BLaER1 treated with 17β-estradiol and CSF1 and Interleukin-3, amounts not matched to agents 10 nM and 100 nM (cell line): Measurements from ENCODE around the gene GSTA5.

Source experiments
- H3K27ac ChIP-seq, 11 experiments: shearing (Covaris generic); formaldehyde crosslinking; 2 replicates each; pipeline ENCODE4 v1.8.1; 2022
- H3K27me3 ChIP-seq, 11 experiments: shearing (Covaris generic); formaldehyde crosslinking; 2 replicates each; pipeline ENCODE4 v1.8.1; 2022
- H3K36me3 ChIP-seq, 11 experiments: shearing (Covaris generic); formaldehyde crosslinking; 2 replicates each; pipeline ENCODE4 v1.8.1; 2022
- H3K4me1 ChIP-seq, 10 experiments: shearing (Covaris generic); formaldehyde crosslinking; 2 replicates each; pipeline ENCODE4 v1.8.1; 2022
- H3K4me2 ChIP-seq, 11 experiments: shearing (Covaris generic); formaldehyde crosslinking; 2 replicates each; pipeline ENCODE4 v1.8.1; 2022
- H3K4me3 ChIP-seq, 10 experiments: shearing (Covaris generic); formaldehyde crosslinking; 2 replicates each; pipeline ENCODE4 v1.8.1; 2022
- H3K9ac ChIP-seq, 11 experiments: shearing (Covaris generic); formaldehyde crosslinking; 2 replicates each; pipeline ENCODE4 v1.8.1; 2022
- H3K9me3 ChIP-seq, 11 experiments: shearing (Covaris generic); formaldehyde crosslinking; replicated peaks in 1 of 11; 2 replicates each; pipeline ENCODE4 v1.8.1; 2022
- H4K20me1 ChIP-seq, 11 experiments: shearing (Covaris generic); formaldehyde crosslinking; 2 replicates each; pipeline ENCODE4 v1.8.1; 2022
- Cebpa-rat ChIP-seq, 11 experiments: shearing (Covaris generic); IDR thresholded peaks; 2 replicates each; pipeline ENCODE4 v1.8.1; 2022

Gene GSTA5

DNA sequence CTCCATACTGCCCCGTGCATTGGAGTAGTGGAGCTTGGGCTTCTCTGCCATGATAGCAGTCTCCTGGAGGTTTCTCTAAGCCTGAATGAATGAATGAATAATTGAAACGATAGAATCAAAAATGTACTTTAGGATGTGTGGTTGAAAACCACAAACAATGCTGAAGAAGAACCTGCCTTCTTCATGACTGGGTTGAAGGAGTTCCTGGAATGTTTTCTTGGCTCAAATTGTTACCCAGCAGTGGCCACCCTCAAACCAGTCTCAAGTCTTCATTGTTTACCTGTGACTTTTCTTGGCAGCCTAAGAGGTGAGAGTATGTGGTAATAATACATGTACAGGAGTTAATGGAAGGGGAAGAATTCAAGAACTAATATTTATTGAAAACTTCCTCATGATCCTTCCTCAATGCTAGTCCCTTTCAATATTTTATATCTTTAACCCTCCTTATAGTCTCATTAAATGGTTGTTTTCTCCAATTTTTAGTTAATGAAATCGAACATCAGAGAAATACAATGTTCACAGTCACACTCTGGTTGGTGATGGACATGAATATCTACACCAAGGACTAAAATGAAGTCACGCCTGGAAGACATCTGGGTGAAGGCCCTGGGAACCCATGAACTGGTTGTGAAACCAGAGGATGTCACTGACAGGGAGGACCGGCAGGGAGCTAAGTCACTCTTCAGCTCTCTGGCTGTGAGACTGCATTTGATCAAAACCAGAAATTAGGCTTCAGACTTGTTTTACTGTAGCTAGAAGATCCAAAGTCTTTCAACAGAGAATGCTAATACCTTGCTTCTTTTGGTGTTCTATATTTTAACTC is at the start of gene GSTA5:
Gene GSTA5 (minus strand): TSS at position 51 of the 823 bp plus-strand sequence.
- H3K4me3 ChIP-seq, result no peak within 1 kb of the TSS
- no peak for TF ChIP-seq Cebpa-rat (IDR thresholded peaks at IDR 0.05)
- no peaks in the 10 kb centered on the region for H3K27me3 ChIP-seq
- H3K4me2 ChIP-seq, result no peak within 1 kb of the TSS
- H4K20me1 ChIP-seq, result no peaks in the 10 kb centered on the region
- H3K36me3 ChIP-seq, result no peaks in the 10 kb centered on the region
- no peaks in the 10 kb centered on the region for H3K4me1 ChIP-seq
- no peak within 1 kb of the TSS for H3K27ac ChIP-seq
- no peaks in the 10 kb centered on the region for H3K9me3 ChIP-seq
- H3K9ac ChIP-seq, result no peak within 1 kb of the TSS

DNA sequence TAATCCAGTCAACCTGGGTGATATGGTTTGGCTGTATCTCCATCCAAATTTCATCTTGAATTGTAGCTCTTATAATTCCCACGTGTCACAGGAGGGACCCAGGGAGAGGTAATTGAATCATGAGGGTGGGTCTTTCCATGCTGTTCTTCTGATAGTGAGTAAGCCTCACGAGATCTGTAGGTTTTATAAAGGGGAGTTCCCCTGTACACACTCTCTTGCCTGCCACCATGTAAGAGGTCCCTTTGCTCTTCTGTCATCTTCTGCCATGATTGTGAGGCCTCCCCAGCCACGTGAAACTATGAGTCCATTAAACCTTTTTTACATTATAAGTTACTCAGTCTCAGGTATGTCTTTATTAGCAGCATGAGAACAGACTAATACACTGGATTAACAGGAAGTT is 49.4 kb upstream of the GSTA5 start:
- Histone ChIP-seq H3K9me3 (peaks cover 0 to 18% (median 0%) of the 10 kb centered on the region in 11 experiments; a peak in 1 of 22 replicates), H4K20me1 (no peaks in the 10 kb centered on the region), H3K4me1 (no peaks in the 10 kb centered on the region), H3K36me3 (no peaks in the 10 kb centered on the region), H3K4me3 (no peak overlapping the region), H3K4me2 (no peak overlapping the region), H3K9ac (no peak overlapping the region), H3K27ac (no peak overlapping the region), H3K27me3 (no peaks in the 10 kb centered on the region)
- TF ChIP-seq Cebpa-rat (IDR thresholded peaks at IDR 0.05), result no peak

DNA sequence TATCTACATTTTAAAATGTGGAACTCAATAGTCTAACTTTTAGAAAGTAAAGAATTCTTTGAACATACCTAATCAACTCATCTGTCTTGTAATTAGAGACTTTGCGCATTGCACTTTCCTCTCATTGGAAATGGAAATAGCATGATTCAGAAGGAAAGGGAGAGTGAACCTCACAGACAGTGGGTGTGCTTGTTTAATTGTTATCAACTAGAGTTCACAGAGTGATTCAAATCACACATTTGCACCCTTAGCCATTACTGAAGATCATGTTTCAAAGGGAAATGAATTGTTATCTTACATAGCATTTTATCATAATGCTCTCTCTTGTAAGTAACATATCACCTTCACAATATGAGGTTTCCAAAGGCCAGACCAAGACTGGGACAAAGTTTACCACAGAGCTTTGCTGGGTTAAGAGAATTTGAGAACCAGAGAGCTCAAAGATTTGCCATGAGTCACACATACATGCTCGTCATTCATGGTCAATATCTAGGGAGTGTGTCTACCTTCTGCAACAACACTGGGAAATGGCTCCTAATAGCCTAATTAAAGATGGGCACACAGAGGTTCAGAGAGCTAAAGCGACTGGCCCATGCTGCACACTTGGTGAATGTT is 47.4 kb upstream of the GSTA5 start:
- Histone ChIP-seq H3K36me3 (no peaks in the 10 kb centered on the region), H3K27ac (no peak overlapping the region), H3K4me2 (no peak overlapping the region), H4K20me1 (no peaks in the 10 kb centered on the region), H3K27me3 (no peaks in the 10 kb centered on the region), H3K9ac (no peak overlapping the region), H3K4me1 (no peaks in the 10 kb centered on the region), H3K4me3 (no peak overlapping the region), H3K9me3 (peaks cover 0 to 18% (median 0%) of the 10 kb centered on the region in 11 experiments; a peak in 1 of 22 replicates)
- no peak for TF ChIP-seq Cebpa-rat (IDR thresholded peaks at IDR 0.05)

DNA sequence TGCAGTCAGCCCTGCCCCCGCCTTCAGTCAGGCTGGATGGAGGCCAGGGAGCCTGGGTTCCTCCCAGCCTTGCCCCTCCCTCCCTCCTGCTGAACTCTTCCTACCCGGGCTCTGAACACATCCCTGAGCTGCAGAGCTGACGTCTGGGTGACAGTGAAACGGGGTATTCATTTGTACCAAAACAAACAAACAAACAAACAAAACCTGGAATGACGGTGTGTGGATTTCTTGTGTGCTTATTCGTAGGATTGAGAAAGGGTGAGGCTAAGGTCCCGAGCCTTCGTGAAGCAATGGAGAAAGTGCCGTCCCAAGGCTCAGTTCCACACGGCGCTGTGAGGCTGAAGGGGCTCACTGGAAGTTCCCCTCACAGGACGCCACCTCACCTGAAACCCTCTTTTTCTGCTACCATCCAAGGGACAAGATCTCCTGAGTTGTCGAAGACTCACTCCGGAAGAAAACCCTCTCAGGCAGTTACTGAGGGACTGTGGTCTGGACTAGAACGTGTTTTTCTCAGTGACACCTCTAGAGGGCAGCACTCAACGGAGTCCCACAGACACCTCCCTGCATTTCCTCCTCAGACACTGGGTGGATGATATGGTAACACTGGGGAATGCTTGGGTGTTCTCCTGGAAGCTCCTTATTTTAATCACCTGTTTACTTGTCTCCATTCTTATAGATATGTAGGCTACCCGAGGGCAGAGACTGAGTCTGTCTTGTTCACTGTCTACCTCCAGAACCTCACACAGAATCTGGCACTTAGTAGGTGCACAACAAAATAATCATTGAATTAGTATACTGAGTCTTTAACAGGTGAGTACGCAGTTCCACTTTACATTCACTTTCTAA is 41.6 kb upstream of the GSTA5 start:
- no peak overlapping the region for H3K4me3 ChIP-seq

DNA sequence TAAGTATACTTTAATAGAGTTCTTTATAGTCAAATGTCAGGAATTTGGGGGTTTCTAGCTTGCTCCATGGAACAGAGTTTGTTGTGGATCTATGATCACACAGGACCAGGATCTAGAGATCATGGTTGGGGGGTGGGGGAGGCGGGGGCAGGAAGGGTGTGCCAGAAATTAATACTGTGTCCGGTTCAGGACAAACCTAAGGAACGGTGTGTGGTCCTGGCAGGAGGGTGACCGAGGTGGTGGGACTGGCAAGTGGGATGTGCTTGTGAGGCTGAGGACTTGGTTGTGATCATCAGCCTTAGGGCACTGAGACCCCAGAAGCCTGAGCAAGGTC is 41.0 kb upstream of the GSTA5 start:
- H3K4me3 ChIP-seq, result no peak overlapping the region

More for the DNA sequence above, 41.6 kb upstream of the GSTA5 start:
- H4K20me1 ChIP-seq, result no peaks in the 10 kb centered on the region
- no peak overlapping the region for H3K27ac ChIP-seq
- peaks cover 0 to 7% (median 2%) of the 10 kb centered on the region in 10 experiments; a peak in 7 of 20 replicates for H3K4me1 ChIP-seq
- H3K4me2 ChIP-seq, result no peak overlapping the region
- H3K36me3 ChIP-seq, result no peaks in the 10 kb centered on the region
- H3K27me3 ChIP-seq, result peaks cover 0 to 22% (median 0%) of the 10 kb centered on the region in 11 experiments; a peak in 2 of 22 replicates
- no peak overlapping the region for H3K9ac ChIP-seq
- no peak for TF ChIP-seq Cebpa-rat (IDR thresholded peaks at IDR 0.05)
- H3K9me3 ChIP-seq, result no peaks in the 10 kb centered on the region

DNA sequence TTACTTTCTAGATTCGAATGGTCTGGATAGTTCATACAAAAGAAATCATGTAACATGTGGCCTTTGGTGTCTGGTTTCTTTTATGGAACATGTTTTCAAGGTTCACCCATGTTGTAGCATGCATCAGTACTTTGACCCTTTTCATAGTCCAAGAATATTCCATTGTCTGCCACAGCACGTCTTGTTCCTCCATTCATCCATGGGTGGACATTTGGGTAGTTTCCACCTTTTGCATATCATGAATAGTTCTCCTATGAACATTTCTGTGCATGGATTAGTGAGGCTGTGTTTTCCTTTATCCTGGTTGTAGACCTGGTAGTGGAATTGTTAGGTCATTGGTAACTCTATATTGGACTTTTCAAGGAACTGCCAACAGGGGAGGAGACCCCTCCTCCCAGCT is 37.2 kb upstream of the GSTA5 start:
- Histone ChIP-seq H3K36me3 (no peaks in the 10 kb centered on the region), H4K20me1 (no peaks in the 10 kb centered on the region), H3K9ac (no peak overlapping the region), H3K4me1 (peaks cover 0 to 14% (median 5%) of the 10 kb centered on the region in 10 experiments; a peak in 7 of 20 replicates), H3K4me2 (peak overlapping the region in 3 of 11 experiments; percentile 16 to 70 (median 64); a peak in 6 of 22 replicates), H3K9me3 (no peaks in the 10 kb centered on the region), H3K4me3 (no peak overlapping the region), H3K27ac (no peak overlapping the region), H3K27me3 (peaks cover 0 to 34% (median 0%) of the 10 kb centered on the region in 11 experiments; a peak in 2 of 22 replicates)
- no peak for TF ChIP-seq Cebpa-rat (IDR thresholded peaks at IDR 0.05)

More for the DNA sequence above, 41.0 kb upstream of the GSTA5 start:
- H3K36me3 ChIP-seq, result no peaks in the 10 kb centered on the region
- no peak for TF ChIP-seq Cebpa-rat (IDR thresholded peaks at IDR 0.05)
- H3K9me3 ChIP-seq, result no peaks in the 10 kb centered on the region
- H3K4me1 ChIP-seq, result peaks cover 0 to 13% (median 5%) of the 10 kb centered on the region in 10 experiments; a peak in 7 of 20 replicates
- H3K27me3 ChIP-seq, result peaks cover 0 to 22% (median 0%) of the 10 kb centered on the region in 11 experiments; a peak in 2 of 22 replicates
- no peak overlapping the region for H3K27ac ChIP-seq
- no peaks in the 10 kb centered on the region for H4K20me1 ChIP-seq
- no peak overlapping the region for H3K4me2 ChIP-seq
- no peak overlapping the region for H3K9ac ChIP-seq

DNA sequence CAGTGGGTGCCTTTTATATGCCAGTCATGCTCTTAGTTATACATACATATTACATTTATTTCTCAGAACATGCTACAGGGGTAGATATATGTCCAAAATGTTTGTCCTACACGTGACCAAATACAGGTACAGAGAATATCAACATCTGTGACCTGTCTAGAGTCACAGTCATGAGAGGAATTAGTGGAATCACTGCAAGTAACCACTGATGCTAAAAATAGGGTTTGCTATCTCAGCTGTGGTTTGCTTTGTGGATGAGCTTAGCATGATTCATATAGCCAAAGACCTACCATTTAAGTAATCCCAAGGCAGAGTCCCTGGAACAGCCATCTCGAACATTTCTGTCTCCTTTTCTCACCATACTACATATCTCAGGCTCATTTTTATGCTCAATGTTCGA is 36.6 kb upstream of the GSTA5 start:
- Histone ChIP-seq H3K9me3 (no peaks in the 10 kb centered on the region), H3K27ac (no peak overlapping the region), H3K4me2 (peak overlapping the region in 5 of 11 experiments; percentile 5 to 70 (median 16); a peak in 7 of 22 replicates), H4K20me1 (no peaks in the 10 kb centered on the region), H3K4me3 (no peak overlapping the region), H3K27me3 (peaks cover 0 to 34% (median 0%) of the 10 kb centered on the region in 11 experiments; a peak in 2 of 22 replicates), H3K4me1 (peaks cover 0 to 14% (median 5%) of the 10 kb centered on the region in 10 experiments; a peak in 7 of 20 replicates), H3K36me3 (no peaks in the 10 kb centered on the region), H3K9ac (no peak overlapping the region)
- TF ChIP-seq Cebpa-rat (IDR thresholded peaks at IDR 0.05), result no peak

DNA sequence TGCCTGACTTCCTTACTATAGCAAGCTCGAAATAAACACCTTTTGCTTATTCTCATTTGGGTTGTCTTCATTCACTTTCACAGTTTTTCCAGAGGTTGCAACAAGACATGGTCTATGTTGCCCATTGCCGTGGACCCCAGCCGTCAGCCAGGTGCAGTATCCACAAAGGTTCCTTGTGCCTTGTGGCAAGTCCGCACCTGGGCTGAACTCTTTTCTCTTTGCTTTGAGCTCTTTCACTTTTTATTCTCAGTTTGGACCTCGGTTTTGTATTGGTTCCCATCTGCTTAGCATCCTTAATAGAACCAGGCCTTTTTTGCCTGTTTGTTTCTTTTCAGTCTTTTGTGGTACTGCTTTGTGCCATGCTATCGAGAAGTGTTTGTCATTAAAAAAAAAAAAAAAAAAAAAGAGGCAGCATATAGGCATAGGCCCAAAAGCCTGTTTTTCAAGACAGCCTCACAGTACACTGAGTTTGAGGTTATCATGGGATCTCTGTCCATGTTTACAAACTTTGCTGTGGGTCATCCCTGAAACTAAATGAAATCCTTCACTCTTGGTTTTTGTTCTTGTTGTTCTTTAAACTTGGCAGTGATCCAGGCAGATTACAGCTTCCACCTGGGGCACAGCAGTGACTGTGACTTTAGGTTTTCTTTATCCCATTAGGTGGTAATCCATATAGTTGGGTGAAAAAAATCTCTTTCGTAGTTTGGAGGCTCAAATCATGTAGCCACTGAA is 35.6 kb upstream of the GSTA5 start:
- Histone ChIP-seq H3K9ac (no peak overlapping the region), H3K27ac (no peak overlapping the region), H4K20me1 (no peaks in the 10 kb centered on the region), H3K36me3 (no peaks in the 10 kb centered on the region), H3K27me3 (peaks cover 0 to 34% (median 0%) of the 10 kb centered on the region in 11 experiments; a peak in 2 of 22 replicates), H3K4me3 (no peak overlapping the region), H3K4me1 (peaks cover 0 to 14% (median 5%) of the 10 kb centered on the region in 10 experiments; a peak in 7 of 20 replicates), H3K4me2 (peak overlapping the region in 2 of 11 experiments; percentile 16 to 64; a peak in 2 of 22 replicates), H3K9me3 (no peaks in the 10 kb centered on the region)
- TF ChIP-seq Cebpa-rat (IDR thresholded peaks at IDR 0.05), result no peak
